ENCODE data around the gene SLCO4A1. TPM values are rescaled to one million over a fixed set of nuclear protein-coding genes. Genes with fewer than 3 reads are reported as not detected.
"Not testable (repeated sequence)": the region's sequence is repeated elsewhere in the genome, so short reads cannot be mapped to it uniquely, and the experiment has no call there.

SLCO4A1 gene
- total RNA-seq, 2 donors from 2014 or later: 2.6 to 6.2 TPM

DNA sequence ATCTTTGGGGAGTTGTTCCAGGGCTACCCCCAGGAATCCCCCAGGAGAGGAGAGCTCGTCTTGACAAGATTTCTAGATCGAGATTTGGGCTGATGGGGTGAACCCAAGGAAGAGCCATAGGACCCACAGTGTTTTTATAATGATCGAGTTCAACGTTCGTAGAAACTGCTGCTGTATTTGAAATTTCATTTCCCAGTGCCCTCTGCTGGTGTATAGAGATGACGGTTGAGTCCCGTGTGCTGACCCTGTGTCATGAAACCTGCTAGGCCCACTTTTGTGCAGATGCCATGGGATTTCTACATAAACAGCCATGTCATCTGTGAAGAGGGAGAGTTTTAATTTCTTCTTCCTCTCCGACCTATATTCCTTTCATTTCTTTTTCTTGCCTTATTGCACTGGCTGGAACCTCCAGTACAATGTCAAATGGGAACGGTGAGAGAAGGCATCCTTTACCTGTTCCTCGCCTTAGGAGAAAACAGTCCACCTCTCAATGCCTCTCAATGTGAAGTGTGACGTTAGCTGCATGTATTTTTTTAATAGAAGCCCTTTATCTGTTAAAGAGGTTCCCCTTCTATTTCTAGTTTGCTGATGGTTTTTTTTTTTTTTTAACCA, 37.8 kb downstream of the SLCO4A1 start:
- intact Hi-C loops (cut with DNase I): no loop called here
- Histone ChIP-seq H3K27me3 (no peaks in the 10 kb centered on the region), H3K4me1 (no peaks in the 10 kb centered on the region), H3K36me3 (replicated peaks in 1 of 2; ENCODE audit: insufficient read depth in 1 of 2, low read depth in 2 of 2) (no peaks in the 10 kb centered on the region), H3K27ac (no peak overlapping the region), H3K4me3 (no peak overlapping the region), H3K9me3 (no peaks in the 10 kb centered on the region)
- no peak for DNase-seq
- TF ChIP-seq POLR2A (IDR thresholded peaks at IDR 0.05): no peak
- TF ChIP-seq, protein P1, sequence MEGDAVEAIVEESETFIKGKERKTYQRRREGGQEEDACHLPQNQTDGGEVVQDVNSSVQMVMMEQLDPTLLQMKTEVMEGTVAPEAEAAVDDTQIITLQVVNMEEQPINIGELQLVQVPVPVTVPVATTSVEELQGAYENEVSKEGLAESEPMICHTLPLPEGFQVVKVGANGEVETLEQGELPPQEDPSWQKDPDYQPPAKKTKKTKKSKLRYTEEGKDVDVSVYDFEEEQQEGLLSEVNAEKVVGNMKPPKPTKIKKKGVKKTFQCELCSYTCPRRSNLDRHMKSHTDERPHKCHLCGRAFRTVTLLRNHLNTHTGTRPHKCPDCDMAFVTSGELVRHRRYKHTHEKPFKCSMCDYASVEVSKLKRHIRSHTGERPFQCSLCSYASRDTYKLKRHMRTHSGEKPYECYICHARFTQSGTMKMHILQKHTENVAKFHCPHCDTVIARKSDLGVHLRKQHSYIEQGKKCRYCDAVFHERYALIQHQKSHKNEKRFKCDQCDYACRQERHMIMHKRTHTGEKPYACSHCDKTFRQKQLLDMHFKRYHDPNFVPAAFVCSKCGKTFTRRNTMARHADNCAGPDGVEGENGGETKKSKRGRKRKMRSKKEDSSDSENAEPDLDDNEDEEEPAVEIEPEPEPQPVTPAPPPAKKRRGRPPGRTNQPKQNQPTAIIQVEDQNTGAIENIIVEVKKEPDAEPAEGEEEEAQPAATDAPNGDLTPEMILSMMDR (IDR thresholded peaks at IDR 0.05): no peak
- 84 to 90% methylated on average over 11 of the region's 11 CpGs for WGBS, 2 donors
- ATAC-seq: no peak

DNA sequence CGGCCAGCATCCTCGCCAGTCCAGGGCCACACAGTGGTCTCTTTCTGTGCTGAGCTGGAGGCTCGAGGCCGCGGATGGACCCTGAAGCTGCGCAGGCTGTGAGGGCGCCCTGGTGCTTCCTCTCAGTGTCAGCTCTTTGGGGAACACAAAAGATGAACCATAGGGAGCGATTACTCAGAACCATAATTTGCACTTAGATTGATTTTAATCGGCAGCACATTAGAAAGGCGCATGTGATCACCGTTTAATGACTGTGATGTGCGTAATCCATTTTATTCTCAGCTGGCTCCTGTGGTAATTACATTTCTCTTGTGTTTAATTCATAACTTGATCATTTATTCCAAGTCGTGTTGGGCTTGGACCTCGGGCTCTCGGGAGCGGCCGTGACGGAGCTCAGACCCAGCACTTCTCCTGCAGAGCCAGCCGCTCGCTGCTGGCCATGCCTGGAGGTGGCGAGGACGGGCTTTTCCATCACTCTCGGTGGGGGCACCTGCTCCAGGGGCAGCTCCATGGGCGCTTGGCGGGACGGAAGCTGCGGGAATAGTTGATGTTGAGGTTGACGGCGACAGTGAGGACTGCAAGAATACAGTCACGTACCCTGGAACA, 40.7 kb downstream of the SLCO4A1 start:
- DNase-seq: no peak

DNA sequence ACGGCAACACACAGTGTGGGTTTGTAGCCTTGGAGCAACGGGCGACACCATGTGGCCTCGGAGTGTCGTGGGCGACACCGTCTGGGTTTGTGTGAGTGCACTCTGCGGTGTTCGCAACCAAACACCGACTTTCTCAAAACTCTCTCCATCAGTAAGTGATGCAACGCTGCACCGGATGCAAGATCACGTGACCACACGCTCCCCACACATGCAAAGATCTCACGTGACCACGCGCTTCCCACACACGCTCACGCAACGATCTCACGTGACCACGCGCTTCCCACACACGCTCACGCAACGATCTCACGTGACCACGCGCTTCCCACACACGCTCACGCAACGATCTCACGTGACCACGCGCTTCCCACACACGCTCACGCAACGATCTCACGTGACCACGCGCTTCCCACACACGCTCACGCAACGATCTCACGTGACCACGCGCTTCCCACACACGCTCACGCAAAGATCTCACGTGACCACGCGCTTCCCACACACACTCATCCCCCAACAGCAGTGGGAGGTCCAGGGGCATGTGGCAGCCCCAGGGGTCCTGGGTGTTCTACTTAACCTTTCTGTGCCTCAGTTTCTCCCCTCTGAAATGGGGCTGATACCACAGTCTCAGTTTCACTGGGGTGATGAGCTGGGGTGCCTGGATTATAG, 41.5 kb downstream of the SLCO4A1 start:
- DNase-seq; H3K4me3 ChIP-seq; H3K4me1 ChIP-seq; ATAC-seq; H3K27ac ChIP-seq; intact Hi-C loops (cut with DNase I); H3K36me3 ChIP-seq (replicated peaks in 1 of 2; ENCODE audit: insufficient read depth in 1 of 2, low read depth in 2 of 2); H3K27me3 ChIP-seq; H3K9me3 ChIP-seq: not testable (repeated sequence)
- 88% methylated on average over 37 to 49 of the region's 52 CpGs for WGBS, 2 donors

More for the DNA sequence above, 40.7 kb downstream of the SLCO4A1 start:
- no peak overlapping the region for H3K4me3 ChIP-seq
- H3K4me1 ChIP-seq: peaks cover 8% of the 10 kb centered on the region
- TF ChIP-seq, protein P1 (IDR thresholded peaks at IDR 0.05): no peak
- TF ChIP-seq POLR2A (IDR thresholded peaks at IDR 0.05): no peak
- intact Hi-C loops (cut with DNase I): no loop called here
- WGBS, 2 donors: 75 to 80% methylated on average over 18 to 30 of the region's 30 CpGs
- H3K27ac ChIP-seq: no peak overlapping the region
- H3K9me3 ChIP-seq: no peaks in the 10 kb centered on the region
- H3K36me3 ChIP-seq (replicated peaks in 1 of 2; ENCODE audit: insufficient read depth in 1 of 2, low read depth in 2 of 2): no peaks in the 10 kb centered on the region
- no peak for ATAC-seq
- no peaks in the 10 kb centered on the region for H3K27me3 ChIP-seq

- H3K4me3 ChIP-seq: no peak overlapping the region
- DNase-seq: no peak
- no peaks in the 10 kb centered on the region for H3K27me3 ChIP-seq
- ATAC-seq: no peak
- H3K27ac ChIP-seq: no peak overlapping the region
- peaks cover 8% of the 10 kb centered on the region for H3K4me1 ChIP-seq
- TF ChIP-seq POLR2A (IDR thresholded peaks at IDR 0.05): no peak
- TF ChIP-seq, protein P1 (IDR thresholded peaks at IDR 0.05): no peak
- no peaks in the 10 kb centered on the region for H3K9me3 ChIP-seq
- H3K36me3 ChIP-seq (replicated peaks in 1 of 2; ENCODE audit: insufficient read depth in 1 of 2, low read depth in 2 of 2): no peaks in the 10 kb centered on the region
- intact Hi-C loops (cut with DNase I): no loop called here
- WGBS, 2 donors: 48 to 52% methylated on average over 10 to 11 of the region's 12 CpGs
Observed at GRCh38 chr20:62684981-62685380, 42.7 kb downstream of the SLCO4A1 start.

GRCh38 chr20:62685781-62686555, 43.7 kb downstream of the SLCO4A1 start:
- H3K9me3 ChIP-seq: no peaks in the 10 kb centered on the region
- WGBS, 2 donors: 18 to 20% methylated on average over 10 to 27 of the region's 27 CpGs
- H3K36me3 ChIP-seq (replicated peaks in 1 of 2; ENCODE audit: insufficient read depth in 1 of 2, low read depth in 2 of 2): no peaks in the 10 kb centered on the region
- ATAC-seq: no peak
- peak in 2 of 4 donors; percentile 44 to 67 for DNase-seq
- no peak overlapping the region for H3K4me3 ChIP-seq
- intact Hi-C loops (cut with DNase I): no loop called here
- H3K4me1 ChIP-seq: peaks cover 8% of the 10 kb centered on the region
- TF ChIP-seq POLR2A (IDR thresholded peaks at IDR 0.05): no peak
- TF ChIP-seq, protein P1 (IDR thresholded peaks at IDR 0.05): no peak
- no peak overlapping the region for H3K27ac ChIP-seq
- no peaks in the 10 kb centered on the region for H3K27me3 ChIP-seq
